Measurements from ENCODE around the gene IRF2. TPM values are rescaled to one million over a fixed set of nuclear protein-coding genes. Genes with fewer than 3 reads are reported as not detected.

Gene IRF2
- total RNA-seq, 4 donors from 2014 or later, result 32.3 to 50.1 (median 36.4) TPM

- no peak overlapping the region for H3K27ac ChIP-seq (replicated peaks in 1 of 4)
- intact Hi-C loops (cut with DNase I), result no loop called here
- H3K4me3 ChIP-seq, result no peak overlapping the region
- H3K4me1 ChIP-seq, result no peaks in the 10 kb centered on the region
- DNase-seq (ENCODE audit: extremely low spot score), result no peak
- no peaks in the 10 kb centered on the region for H3K36me3 ChIP-seq
- WGBS, result 83% methylated on average over 2 of the region's 2 CpGs
- H3K27me3 ChIP-seq, result no peaks in the 10 kb centered on the region
- no peaks in the 10 kb centered on the region for H3K9me3 ChIP-seq
- TF ChIP-seq POLR2AphosphoS5 (IDR thresholded peaks at IDR 0.05) (no peak), CTCF (IDR thresholded peaks at IDR 0.05) (no peak), POLR2A (IDR thresholded peaks at IDR 0.05; ENCODE audit: low read depth) (no peak), EP300 (IDR thresholded peaks at IDR 0.05) (no peak)
Observed at GRCh38 chr4:184373886-184374405, 100.4 kb downstream of the IRF2 start.

- no peaks in the 10 kb centered on the region for H3K36me3 ChIP-seq
- 92% methylated on average over 7 of the region's 12 CpGs for WGBS
- DNase-seq (ENCODE audit: extremely low spot score), result no peak
- no peak overlapping the region for H3K4me3 ChIP-seq
- intact Hi-C loops (cut with DNase I), result no loop called here
- H3K27me3 ChIP-seq, result no peaks in the 10 kb centered on the region
- no peaks in the 10 kb centered on the region for H3K9me3 ChIP-seq
- TF ChIP-seq POLR2AphosphoS5 (IDR thresholded peaks at IDR 0.05) (no peak), CTCF (IDR thresholded peaks at IDR 0.05) (no peak), EP300 (IDR thresholded peaks at IDR 0.05) (no peak), POLR2A (IDR thresholded peaks at IDR 0.05; ENCODE audit: low read depth) (no peak)
- no peaks in the 10 kb centered on the region for H3K4me1 ChIP-seq
- no peak overlapping the region for H3K27ac ChIP-seq (replicated peaks in 1 of 4)
Observed at GRCh38 chr4:184371390-184371787, 103.0 kb downstream of the IRF2 start.

GRCh38 chr4:184370711-184371389, 103.5 kb downstream of the IRF2 start:
- no peaks in the 10 kb centered on the region for H3K36me3 ChIP-seq
- no peak for DNase-seq (ENCODE audit: extremely low spot score)
- H3K27ac ChIP-seq (replicated peaks in 1 of 4), result no peak overlapping the region
- 71% methylated on average over 8 of the region's 8 CpGs for WGBS
- TF ChIP-seq CTCF (IDR thresholded peaks at IDR 0.05) (no peak), EP300 (IDR thresholded peaks at IDR 0.05) (no peak), POLR2AphosphoS5 (IDR thresholded peaks at IDR 0.05) (no peak), POLR2A (IDR thresholded peaks at IDR 0.05; ENCODE audit: low read depth) (no peak)
- intact Hi-C loops (cut with DNase I), result no loop called here
- no peaks in the 10 kb centered on the region for H3K4me1 ChIP-seq
- H3K27me3 ChIP-seq, result no peaks in the 10 kb centered on the region
- H3K4me3 ChIP-seq, result no peak overlapping the region
- H3K9me3 ChIP-seq, result no peaks in the 10 kb centered on the region

GRCh38 chr4:184369871-184370270, 104.5 kb downstream of the IRF2 start:
- no peak for TF ChIP-seq EP300 (IDR thresholded peaks at IDR 0.05)
- TF ChIP-seq POLR2A (IDR thresholded peaks at IDR 0.05; ENCODE audit: low read depth), result no peak
- no peak for TF ChIP-seq CTCF (IDR thresholded peaks at IDR 0.05)
- no peak for TF ChIP-seq POLR2AphosphoS5 (IDR thresholded peaks at IDR 0.05)
- H3K4me3 ChIP-seq, result no peak overlapping the region
- H3K4me1 ChIP-seq, result no peaks in the 10 kb centered on the region
- no peaks in the 10 kb centered on the region for H3K27me3 ChIP-seq
- no peaks in the 10 kb centered on the region for H3K9me3 ChIP-seq
- no peak overlapping the region for H3K27ac ChIP-seq (replicated peaks in 1 of 4)
- 86% methylated on average over 3 of the region's 3 CpGs for WGBS
- DNase-seq (ENCODE audit: extremely low spot score), result no peak
- intact Hi-C loops (cut with DNase I), result no loop called here
- H3K36me3 ChIP-seq, result no peaks in the 10 kb centered on the region

- H3K36me3 ChIP-seq, result no peaks in the 10 kb centered on the region
- H3K27ac ChIP-seq (replicated peaks in 1 of 4), result no peak overlapping the region
- DNase-seq (ENCODE audit: extremely low spot score), result no peak
- TF ChIP-seq CTCF (IDR thresholded peaks at IDR 0.05) (no peak), EP300 (IDR thresholded peaks at IDR 0.05) (no peak), POLR2A (IDR thresholded peaks at IDR 0.05; ENCODE audit: low read depth) (no peak), POLR2AphosphoS5 (IDR thresholded peaks at IDR 0.05) (no peak)
- no peaks in the 10 kb centered on the region for H3K9me3 ChIP-seq
- intact Hi-C loops (cut with DNase I), result no loop called here
- no peak overlapping the region for H3K4me3 ChIP-seq
- H3K27me3 ChIP-seq, result no peaks in the 10 kb centered on the region
- no peaks in the 10 kb centered on the region for H3K4me1 ChIP-seq
Observed at GRCh38 chr4:184368731-184369130, 105.6 kb downstream of the IRF2 start.
